MG63 (cell line): ENCODE results near the gene NDUFS8. TPM values are rescaled to one million over a fixed set of nuclear protein-coding genes. Genes with fewer than 3 reads are reported as not detected.

Experiments used
- DNase-seq: peaks from one replicate; pipeline ENCODE4 v3.0.0-alpha.2; 2020
- H3K27me3 ChIP-seq: fragments of 250-450 bp; sonication (Bioruptor Pico); 2 replicates; pipeline ENCODE4 v1.5.1; 2020; ENCODE audit warnings: mild to moderate bottlenecking, moderate library complexity
- H3K36me3 ChIP-seq: fragments of 250-450 bp; sonication (Bioruptor Pico); 2 replicates; pipeline ENCODE4 v1.5.1; 2020; ENCODE audit warnings: mild to moderate bottlenecking, moderate library complexity
- H3K4me3 ChIP-seq: fragments of 250-450 bp; sonication (Bioruptor Pico); 2 replicates; pipeline ENCODE4 v1.5.1; 2020; ENCODE audit warnings: mild to moderate bottlenecking, moderate library complexity
- H3K9me3 ChIP-seq: fragments of 250-450 bp; sonication (Bioruptor Pico); 2 replicates; pipeline ENCODE4 v1.5.1; 2020; ENCODE audit warnings: mild to moderate bottlenecking, moderate library complexity
- total RNA-seq: library from RNA; depleted of rRNA; stranded (reverse); fragments of >200 nt; shearing (Covaris generic); gene quantifications from 2 replicates; pipeline ENCODE4 v1.2.3, GENCODE V29; 2014; ENCODE audit warnings: low replicate concordance

The NDUFS8 gene
- total RNA-seq, 1 experiment from 2014 or later: 256 TPM

- DNase-seq: no peak
- Histone ChIP-seq H3K4me3 (no peak overlapping the region), H3K9me3 (no peaks in the 10 kb centered on the region), H3K27me3 (no peaks in the 10 kb centered on the region), H3K36me3 (peaks cover 5% of the 10 kb centered on the region)
Observed at GRCh38 chr11:68050371-68050841, 19.9 kb downstream of the NDUFS8 start.

GRCh38 chr11:68051191-68052136 is 21.0 kb downstream of the NDUFS8 start:
- Histone ChIP-seq H3K9me3 (no peaks in the 10 kb centered on the region), H3K4me3 (no peak overlapping the region), H3K36me3 (peaks cover 5% of the 10 kb centered on the region), H3K27me3 (no peaks in the 10 kb centered on the region)
- DNase-seq: no peak

GRCh38 chr11:68052137-68052873 is 21.8 kb downstream of the NDUFS8 start:
- Histone ChIP-seq H3K27me3 (no peaks in the 10 kb centered on the region), H3K4me3 (no peak overlapping the region), H3K36me3 (peaks cover 5% of the 10 kb centered on the region), H3K9me3 (no peaks in the 10 kb centered on the region)
- DNase-seq: no peak

GRCh38 chr11:68053117-68053516 is 22.6 kb downstream of the NDUFS8 start:
- no peaks in the 10 kb centered on the region for H3K27me3 ChIP-seq
- H3K9me3 ChIP-seq: no peaks in the 10 kb centered on the region
- H3K36me3 ChIP-seq: peaks cover 3% of the 10 kb centered on the region
- H3K4me3 ChIP-seq: no peak overlapping the region
- no peak for DNase-seq

DNA sequence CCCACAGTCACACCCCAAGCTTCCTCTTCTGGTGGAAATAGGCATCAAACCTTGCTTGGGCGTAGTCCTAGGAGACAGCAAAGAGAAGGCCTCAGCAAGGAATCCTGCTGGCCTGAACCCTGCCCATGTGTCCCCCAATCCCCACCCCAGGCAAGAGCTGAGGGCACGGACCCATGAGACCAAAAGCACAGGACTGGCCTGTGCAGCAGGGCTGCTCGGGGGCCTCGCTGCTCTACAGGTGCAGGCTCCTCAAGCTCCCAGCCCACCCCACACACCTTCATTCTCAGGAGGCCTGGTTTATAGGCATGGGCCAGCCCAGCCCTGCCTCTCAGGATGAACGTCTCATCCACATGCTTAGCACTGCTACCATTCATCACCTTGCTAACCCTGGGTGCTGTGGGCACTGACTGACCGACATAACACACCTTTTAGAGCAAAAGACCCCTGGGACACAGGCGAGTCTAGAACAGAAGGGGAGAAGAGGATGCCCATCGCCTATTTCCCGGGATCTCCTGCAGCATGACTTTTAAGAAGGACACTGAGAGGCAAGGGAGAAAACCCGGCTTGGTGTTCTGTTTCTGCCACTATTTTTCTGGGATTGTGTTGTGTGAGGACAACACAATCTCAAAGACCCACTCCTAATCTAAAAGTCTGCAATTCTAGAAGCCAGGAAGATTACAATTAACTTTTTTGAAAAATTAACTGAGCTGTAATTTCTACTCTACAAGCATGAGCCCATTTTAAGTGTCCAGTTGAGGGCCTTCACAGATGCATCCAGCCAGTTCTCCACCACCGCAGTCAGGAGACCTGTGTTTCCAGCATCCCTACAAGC is 23.7 kb downstream of the NDUFS8 start:
- Histone ChIP-seq H3K36me3 (peaks cover 3% of the 10 kb centered on the region), H3K27me3 (no peaks in the 10 kb centered on the region), H3K9me3 (no peaks in the 10 kb centered on the region), H3K4me3 (no peak overlapping the region)
- DNase-seq: no peak

DNA sequence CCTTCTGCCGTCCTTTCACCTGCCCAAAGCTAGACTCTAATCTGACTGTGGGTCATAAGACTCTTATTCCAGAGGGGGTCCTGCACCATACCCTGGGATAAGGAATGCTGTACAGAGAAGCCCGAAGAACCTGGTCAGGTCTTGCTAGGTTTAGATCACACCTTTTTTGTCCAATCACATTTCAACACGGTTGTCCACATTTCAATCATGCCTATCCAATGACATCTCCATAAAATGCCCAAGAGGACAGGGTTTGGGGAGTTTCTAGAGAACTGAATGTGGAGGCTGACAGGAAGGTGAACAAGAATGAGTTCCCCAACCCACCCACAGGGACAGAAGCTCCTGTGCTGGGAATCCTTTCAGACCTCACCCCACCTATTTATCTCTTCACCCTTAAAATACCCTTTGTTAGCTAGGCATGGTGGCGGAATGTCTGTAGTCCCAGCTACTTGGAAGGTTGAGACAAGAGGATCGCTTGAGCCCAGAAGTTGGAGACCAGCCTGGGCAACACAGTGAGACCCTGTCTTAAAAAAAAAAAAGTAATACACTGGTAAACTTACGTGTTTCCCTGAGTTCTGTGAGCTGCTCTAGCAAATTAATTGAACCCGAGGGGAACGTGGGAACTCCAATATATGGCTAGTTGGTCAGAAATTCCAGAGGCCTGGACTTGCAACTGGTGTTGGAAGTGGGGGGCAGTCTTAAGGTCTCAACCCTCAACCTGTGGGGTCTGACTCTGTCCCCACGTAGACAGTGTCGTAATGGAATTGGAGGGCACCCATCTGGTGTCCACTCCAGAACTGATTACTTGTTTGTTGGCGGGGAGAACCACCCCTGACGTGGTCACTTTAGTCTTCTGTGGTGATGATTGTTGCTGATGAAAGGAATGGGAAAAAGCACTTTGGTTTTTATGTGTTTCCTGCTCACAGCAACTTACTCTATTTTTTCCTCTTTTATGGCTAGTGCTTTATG is 26.1 kb downstream of the NDUFS8 start:
- no peak for DNase-seq
- Histone ChIP-seq H3K4me3 (no peak overlapping the region), H3K9me3 (no peaks in the 10 kb centered on the region), H3K27me3 (no peaks in the 10 kb centered on the region), H3K36me3 (peaks cover 7% of the 10 kb centered on the region)

DNA sequence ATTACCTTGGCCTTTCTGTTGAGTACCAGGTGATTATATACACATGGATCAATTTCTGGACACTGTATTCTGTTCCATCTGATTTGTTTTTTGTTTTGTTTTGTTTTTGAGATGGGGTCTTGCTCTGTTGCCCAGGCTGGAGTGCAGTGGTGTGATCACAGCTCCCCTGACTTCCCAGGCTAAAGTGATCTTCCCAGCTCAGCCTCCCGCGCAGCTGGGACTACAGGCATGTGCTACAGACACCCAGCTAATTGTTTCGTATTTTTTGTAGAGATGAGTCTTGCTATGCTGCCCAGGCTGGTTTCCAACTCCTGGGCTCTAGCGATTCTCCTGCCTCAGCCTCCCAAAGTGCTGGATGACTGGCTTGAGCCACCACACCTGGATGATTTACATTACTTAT is 27.3 kb downstream of the NDUFS8 start:
- no peak for DNase-seq
- Histone ChIP-seq H3K9me3 (no peaks in the 10 kb centered on the region), H3K27me3 (no peaks in the 10 kb centered on the region), H3K36me3 (peaks cover 7% of the 10 kb centered on the region), H3K4me3 (no peak overlapping the region)

- no peak overlapping the region for H3K4me3 ChIP-seq
- peaks cover 10% of the 10 kb centered on the region for H3K36me3 ChIP-seq
- DNase-seq: no peak
- no peaks in the 10 kb centered on the region for H3K9me3 ChIP-seq
- no peaks in the 10 kb centered on the region for H3K27me3 ChIP-seq
Observed at GRCh38 chr11:68061508-68061907, 31.0 kb downstream of the NDUFS8 start.

DNA sequence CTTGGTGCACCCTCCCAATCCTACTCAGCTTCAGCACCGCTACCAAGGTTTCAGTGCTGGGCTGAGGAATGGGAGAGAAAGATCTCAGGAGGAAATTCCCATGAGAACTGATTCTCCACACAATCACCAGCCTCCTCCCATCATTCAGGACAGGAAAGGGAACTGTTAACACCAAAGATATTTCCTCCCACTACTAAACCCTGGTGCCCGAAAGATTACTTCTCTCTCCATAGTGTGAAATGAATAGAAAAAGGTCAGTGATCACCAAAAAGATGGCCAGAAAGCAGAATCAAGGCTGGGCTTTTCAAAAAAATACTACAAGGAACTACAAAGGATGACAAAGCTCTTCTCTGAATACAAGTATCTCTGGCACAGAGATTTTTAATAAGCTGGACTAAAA is 34.4 kb downstream of the NDUFS8 start:
- Histone ChIP-seq H3K9me3 (no peaks in the 10 kb centered on the region), H3K36me3 (peaks cover 9% of the 10 kb centered on the region)

GRCh38 chr11:68065841-68066240 is 35.4 kb downstream of the NDUFS8 start:
- H3K27me3 ChIP-seq: no peaks in the 10 kb centered on the region
- no peak for DNase-seq
- H3K9me3 ChIP-seq: no peaks in the 10 kb centered on the region
- H3K36me3 ChIP-seq: peaks cover 14% of the 10 kb centered on the region
- no peak overlapping the region for H3K4me3 ChIP-seq

More for the DNA sequence above, 34.4 kb downstream of the NDUFS8 start:
- Histone ChIP-seq H3K4me3 (no peak overlapping the region), H3K27me3 (no peaks in the 10 kb centered on the region)
- no peak for DNase-seq

DNA sequence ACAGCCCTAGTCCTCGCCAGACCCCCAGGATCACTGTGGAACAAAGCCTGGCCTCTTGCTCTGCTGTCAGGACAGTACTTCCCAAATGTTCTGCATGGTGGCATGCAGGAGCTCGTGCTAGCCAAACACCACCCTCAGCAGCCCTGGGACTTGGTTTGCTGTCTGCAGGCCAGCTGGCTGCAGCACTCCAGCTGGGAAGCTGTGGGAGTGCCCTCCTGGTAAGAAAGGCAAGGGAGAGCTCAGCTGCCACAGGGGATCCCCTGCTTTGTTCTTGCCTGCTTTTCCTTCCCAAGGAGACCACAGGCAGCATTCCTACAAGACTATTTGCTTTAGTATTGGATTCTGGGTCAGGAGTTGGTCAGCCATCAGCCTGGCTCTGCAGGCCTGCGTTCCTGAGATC is 36.3 kb downstream of the NDUFS8 start:
- Histone ChIP-seq H3K9me3 (no peaks in the 10 kb centered on the region), H3K4me3 (no peak overlapping the region), H3K36me3 (peaks cover 9% of the 10 kb centered on the region), H3K27me3 (no peaks in the 10 kb centered on the region)
- no peak for DNase-seq

GRCh38 chr11:68067991-68068390 is 37.5 kb downstream of the NDUFS8 start:
- Histone ChIP-seq H3K4me3 (no peak overlapping the region), H3K36me3 (peaks cover 9% of the 10 kb centered on the region), H3K9me3 (no peaks in the 10 kb centered on the region), H3K27me3 (no peaks in the 10 kb centered on the region)
- no peak for DNase-seq

DNA sequence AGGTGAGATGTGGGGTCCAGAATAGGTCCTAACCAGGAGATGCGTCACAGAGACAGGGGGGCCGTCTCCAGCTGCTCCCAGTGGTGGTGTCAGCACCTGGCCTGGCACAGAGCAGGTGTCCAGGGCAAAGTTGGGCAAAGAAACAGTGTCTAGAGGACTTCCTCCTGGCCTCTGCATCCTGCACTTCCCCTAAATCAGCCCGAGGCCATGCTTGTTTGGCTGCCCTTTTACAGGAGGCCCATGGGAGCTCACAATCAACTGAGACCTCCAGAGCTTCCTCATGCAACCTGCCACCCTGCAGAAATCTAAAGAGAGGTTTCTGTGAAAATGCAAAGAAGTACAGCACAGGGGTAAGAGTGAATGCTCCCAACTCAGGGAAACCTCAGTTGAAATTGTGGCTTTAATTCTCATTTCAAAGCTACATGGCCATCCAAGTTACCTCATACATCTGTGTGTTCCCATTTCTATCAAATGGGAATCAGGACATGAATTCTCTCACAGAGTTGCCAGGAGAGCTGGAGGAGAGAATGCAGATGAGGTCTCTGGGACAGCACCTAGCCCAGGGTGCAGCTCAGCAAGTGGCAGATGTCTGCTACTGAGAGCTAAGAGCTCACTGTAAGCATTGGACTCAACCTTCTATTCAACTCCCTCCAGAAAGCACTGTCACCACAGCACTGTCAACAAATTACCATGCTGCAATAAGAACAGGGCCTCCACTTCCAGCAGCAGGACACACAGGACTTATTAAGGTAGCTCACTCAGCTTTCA is 41.0 kb downstream of the NDUFS8 start:
- DNase-seq: no peak
- H3K36me3 ChIP-seq: peaks cover 7% of the 10 kb centered on the region
- no peak overlapping the region for H3K4me3 ChIP-seq
- no peaks in the 10 kb centered on the region for H3K9me3 ChIP-seq
- H3K27me3 ChIP-seq: no peaks in the 10 kb centered on the region

DNA sequence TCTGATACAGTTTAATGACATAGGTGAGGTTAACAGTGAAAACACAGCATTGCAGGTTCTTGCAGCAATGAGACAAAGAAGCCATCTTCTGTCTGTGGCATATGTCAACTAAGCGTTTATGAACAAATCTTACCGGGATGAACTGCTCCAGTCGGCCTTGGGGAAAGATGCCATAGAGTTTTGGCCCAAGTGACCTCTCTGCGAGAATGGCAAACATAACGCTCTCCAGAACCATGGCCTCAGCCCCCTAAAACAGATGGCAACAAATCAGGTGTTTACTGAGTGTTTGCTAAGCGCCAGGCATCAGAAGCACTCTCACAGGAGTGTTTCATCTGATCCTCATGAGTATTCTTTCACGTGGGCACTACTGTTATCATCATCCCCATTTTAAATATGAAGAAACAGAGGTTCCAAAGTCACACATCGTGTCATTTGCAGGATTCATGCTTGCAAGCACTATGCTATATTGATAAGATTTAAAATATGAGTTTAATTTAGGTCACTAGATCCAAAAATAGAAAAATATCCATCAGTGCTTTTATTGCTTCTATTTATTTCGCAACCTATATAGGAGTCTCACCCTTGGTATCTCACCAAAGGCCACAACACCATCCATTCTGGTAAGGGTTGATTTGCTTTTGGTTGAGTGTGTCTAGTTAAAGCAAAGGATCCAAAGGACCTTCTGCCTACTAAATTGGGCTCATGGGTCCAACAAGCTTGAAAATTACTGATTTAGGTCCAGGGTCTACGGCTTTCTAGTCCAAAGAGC is 44.3 kb downstream of the NDUFS8 start:
- H3K27me3 ChIP-seq: no peaks in the 10 kb centered on the region
- H3K36me3 ChIP-seq: peaks cover 7% of the 10 kb centered on the region
- H3K9me3 ChIP-seq: no peaks in the 10 kb centered on the region
- DNase-seq: no peak
- H3K4me3 ChIP-seq: no peak overlapping the region
